K562 (cell line): ENCODE data around the gene CRELD2. TPM values are rescaled to one million over a fixed set of nuclear protein-coding genes. Genes with fewer than 3 reads are reported as not detected.

Experiments
- CBX1 ChIP-seq: sonication (generic); IDR thresholded peaks from 2 replicates; pipeline ENCODE4 v1.6.1; 2016; ENCODE audit warnings: antibody characterized with exemption, low read depth, mild to moderate bottlenecking
- MTA3 ChIP-seq: fragments of 450-650 bp; formaldehyde crosslinking; IDR thresholded peaks from 2 replicates; pipeline ENCODE4 v1.6.1; 2017; ENCODE audit warnings: mild to moderate bottlenecking, borderline replicate concordance
- POLR2AphosphoS2 ChIP-seq: IDR thresholded peaks from 2 replicates; pipeline ENCODE4 v1.6.1; 2012; ENCODE audit warnings: low read length, improper control_type of control experiment
- polyA plus RNA-seq, 8 experiments: library from polyadenylated mRNA; depleted of rRNA in 4 of 8; stranded (reverse) in 5 of 8; unstranded in 3 of 8; fragments of >200 nt; fragmentation: Nextera tagmentation in 2 of 8; fragmentation: Illumina TruSeq in 1 of 8; extraction: Ambion mirVana in 2 of 8; extraction: Trizol in 1 of 8; gene quantifications; 2 replicates each; pipeline versions ENCODE4 v1.2.1 to v1.2.3, GENCODE V29; 2011 to 2014; ENCODE audit warnings: inconsistent platforms in 1 of 8, missing spikeins in 1 of 8
- total RNA-seq, 7 experiments: library from RNA; depleted of rRNA in 6 of 7; stranded (reverse); fragments of >200 nt in 6 of 7; fragmentation: Illumina TruSeq in 2 of 7; extraction: Trizol in 2 of 7; gene quantifications; 2 replicates each; pipeline versions ENCODE4 v1.2.1 to v1.2.3, GENCODE V29; 2011 to 2021; ENCODE audit warnings: low replicate concordance in 1 of 7
- TF ChIP-seq, protein P1 (sequence below), 2 experiments: fragments of 450-650 bp in 1 of 2; sonication (generic) in 1 of 2; formaldehyde crosslinking in 1 of 2; IDR thresholded peaks; 2 replicates each; pipeline versions ENCODE4 v1.7.1 to v1.9.0; 2016 to 2022; ENCODE audit warnings: inconsistent platforms in 1 of 2, mild to moderate bottlenecking in 1 of 2, missing genetic modification reagents in 1 of 2
- TF ChIP-seq, protein P2 (sequence below): fragments of 450-650 bp; formaldehyde crosslinking; IDR thresholded peaks from 2 replicates; pipeline ENCODE4 v1.4.0; 2022; ENCODE audit warnings: missing genetic modification characterization

CRELD2 gene
- total and polyA plus RNA-seq, 9 of the 15 experiments (the other 6 are each of a cell fraction or from before 2014, with no cell fraction given), result 0.96 to 25.3 (median 8.8) TPM

DNA sequence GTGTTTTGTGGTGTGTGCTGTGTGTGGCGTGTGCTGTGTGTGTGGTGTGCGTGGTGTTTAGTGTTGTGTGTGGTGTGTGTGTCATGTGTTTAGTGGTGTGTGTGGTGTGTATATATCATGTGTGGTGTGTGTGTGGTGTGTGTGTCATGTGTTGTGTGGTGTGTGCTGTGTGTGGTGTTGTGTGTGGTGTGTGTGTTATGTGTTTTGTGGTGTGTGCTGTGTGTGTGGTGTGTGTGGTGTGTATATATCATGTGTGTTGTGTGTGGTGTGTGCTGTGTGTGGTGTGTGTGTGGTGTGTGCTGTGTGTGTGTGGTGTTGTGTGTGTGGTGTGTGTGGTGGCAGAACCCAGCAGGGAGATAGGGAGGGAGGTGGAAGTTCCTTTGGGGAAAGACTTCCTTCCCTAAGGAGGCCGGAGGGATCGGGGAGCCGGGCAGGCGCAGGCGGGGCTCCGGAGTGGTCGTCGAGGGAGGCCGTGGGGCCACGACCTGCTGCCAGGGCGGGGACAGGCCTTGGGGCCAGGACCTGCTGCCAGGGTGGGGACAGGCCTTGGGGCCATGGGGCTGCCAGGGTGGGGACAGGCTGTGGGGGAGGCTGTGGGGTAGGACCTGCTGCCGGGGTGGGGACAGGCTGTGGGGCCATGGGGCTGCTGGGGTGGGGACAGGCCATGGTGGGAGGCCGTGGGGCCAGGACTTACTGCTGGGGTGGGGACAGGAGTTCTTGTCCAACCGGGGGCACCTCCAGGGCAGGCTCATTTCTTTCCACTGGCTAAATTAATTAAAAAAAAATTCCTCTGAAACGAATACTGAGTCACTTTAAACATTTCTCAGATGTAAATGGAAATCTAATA is 57.3 kb downstream of the CRELD2 start (continued):
- TF ChIP-seq, protein P1, sequence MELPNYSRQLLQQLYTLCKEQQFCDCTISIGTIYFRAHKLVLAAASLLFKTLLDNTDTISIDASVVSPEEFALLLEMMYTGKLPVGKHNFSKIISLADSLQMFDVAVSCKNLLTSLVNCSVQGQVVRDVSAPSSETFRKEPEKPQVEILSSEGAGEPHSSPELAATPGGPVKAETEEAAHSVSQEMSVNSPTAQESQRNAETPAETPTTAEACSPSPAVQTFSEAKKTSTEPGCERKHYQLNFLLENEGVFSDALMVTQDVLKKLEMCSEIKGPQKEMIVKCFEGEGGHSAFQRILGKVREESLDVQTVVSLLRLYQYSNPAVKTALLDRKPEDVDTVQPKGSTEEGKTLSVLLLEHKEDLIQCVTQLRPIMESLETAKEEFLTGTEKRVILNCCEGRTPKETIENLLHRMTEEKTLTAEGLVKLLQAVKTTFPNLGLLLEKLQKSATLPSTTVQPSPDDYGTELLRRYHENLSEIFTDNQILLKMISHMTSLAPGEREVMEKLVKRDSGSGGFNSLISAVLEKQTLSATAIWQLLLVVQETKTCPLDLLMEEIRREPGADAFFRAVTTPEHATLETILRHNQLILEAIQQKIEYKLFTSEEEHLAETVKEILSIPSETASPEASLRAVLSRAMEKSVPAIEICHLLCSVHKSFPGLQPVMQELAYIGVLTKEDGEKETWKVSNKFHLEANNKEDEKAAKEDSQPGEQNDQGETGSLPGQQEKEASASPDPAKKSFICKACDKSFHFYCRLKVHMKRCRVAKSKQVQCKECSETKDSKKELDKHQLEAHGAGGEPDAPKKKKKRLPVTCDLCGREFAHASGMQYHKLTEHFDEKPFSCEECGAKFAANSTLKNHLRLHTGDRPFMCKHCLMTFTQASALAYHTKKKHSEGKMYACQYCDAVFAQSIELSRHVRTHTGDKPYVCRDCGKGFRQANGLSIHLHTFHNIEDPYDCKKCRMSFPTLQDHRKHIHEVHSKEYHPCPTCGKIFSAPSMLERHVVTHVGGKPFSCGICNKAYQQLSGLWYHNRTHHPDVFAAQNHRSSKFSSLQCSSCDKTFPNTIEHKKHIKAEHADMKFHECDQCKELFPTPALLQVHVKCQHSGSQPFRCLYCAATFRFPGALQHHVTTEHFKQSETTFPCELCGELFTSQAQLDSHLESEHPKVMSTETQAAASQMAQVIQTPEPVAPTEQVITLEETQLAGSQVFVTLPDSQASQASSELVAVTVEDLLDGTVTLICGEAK (IDR thresholded peaks at IDR 0.05), result peak; percentile 49
- TF ChIP-seq, protein P1 (CRISPR knock-in tag; IDR thresholded peaks at IDR 0.05), result no peak
- TF ChIP-seq MTA3, result 0 out of 2 replicates have a peak, but pooled peaks have one; percentile 34
- no peak for TF ChIP-seq POLR2AphosphoS2
- peak; percentile 53; the same call in 1 of the 2 replicates for TF ChIP-seq CBX1
- TF ChIP-seq, protein P2, sequence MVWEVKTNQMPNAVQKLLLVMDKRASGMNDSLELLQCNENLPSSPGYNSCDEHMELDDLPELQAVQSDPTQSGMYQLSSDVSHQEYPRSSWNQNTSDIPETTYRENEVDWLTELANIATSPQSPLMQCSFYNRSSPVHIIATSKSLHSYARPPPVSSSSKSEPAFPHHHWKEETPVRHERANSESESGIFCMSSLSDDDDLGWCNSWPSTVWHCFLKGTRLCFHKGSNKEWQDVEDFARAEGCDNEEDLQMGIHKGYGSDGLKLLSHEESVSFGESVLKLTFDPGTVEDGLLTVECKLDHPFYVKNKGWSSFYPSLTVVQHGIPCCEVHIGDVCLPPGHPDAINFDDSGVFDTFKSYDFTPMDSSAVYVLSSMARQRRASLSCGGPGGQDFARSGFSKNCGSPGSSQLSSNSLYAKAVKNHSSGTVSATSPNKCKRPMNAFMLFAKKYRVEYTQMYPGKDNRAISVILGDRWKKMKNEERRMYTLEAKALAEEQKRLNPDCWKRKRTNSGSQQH, result peak; percentile 82
